HG03469 (cell line): ENCODE data around the gene MOK.
"Not testable (repeated sequence)": the region's sequence is repeated elsewhere in the genome, so short reads cannot be mapped to it uniquely, and the experiment has no call there.

ENCODE experiments used
- ATAC-seq: cut with Tn5 transposase; IDR thresholded peaks from one replicate; pipeline ENCODE4 v1.9.1; 2021; ENCODE audit warnings: mild to moderate bottlenecking, moderate library complexity, moderate number of reproducible peaks; ENCODE audit not compliant: unreplicated experiment

Gene MOK

GRCh38 chr14:102249981-102250380 is 55.0 kb downstream of the MOK start:
- no peak for ATAC-seq

- ATAC-seq, result no peak
Observed at GRCh38 chr14:102249041-102249440, 55.9 kb downstream of the MOK start.

GRCh38 chr14:102248121-102248520 is 56.8 kb downstream of the MOK start:
- ATAC-seq, result no peak

DNA sequence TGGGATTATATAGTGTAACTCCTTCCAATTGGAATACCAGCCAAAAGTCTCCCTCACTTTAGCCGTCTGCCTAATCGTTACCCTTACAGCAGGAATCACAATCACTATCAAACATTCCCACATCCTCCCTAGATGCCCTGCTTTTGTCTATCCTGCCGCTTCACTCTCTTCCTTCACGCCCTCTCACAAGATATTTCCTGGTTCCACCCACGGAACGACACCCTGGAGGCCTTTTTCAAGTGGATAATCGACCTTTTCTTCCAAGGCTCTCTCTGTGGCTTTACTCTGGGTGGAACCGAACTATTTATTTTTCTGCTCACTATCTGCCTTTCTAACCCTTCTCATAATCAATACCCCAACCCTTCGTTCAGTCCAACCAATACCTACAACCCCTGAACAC is 58.9 kb downstream of the MOK start:
- no peak for ATAC-seq

- ATAC-seq, result not testable (repeated sequence)
Observed at GRCh38 chr14:102243795-102244194, 61.2 kb downstream of the MOK start.

- ATAC-seq, result no peak
Observed at GRCh38 chr14:102241147-102241546, 63.8 kb downstream of the MOK start.

- ATAC-seq, result not testable (repeated sequence)
Observed at GRCh38 chr14:102240481-102240880, 64.5 kb downstream of the MOK start.

- no peak for ATAC-seq
Observed at GRCh38 chr14:102239231-102239630, 65.7 kb downstream of the MOK start.

GRCh38 chr14:102238766-102239165 is 66.2 kb downstream of the MOK start:
- no peak for ATAC-seq

- no peak for ATAC-seq
Observed at GRCh38 chr14:102238131-102238530, 66.8 kb downstream of the MOK start.

DNA sequence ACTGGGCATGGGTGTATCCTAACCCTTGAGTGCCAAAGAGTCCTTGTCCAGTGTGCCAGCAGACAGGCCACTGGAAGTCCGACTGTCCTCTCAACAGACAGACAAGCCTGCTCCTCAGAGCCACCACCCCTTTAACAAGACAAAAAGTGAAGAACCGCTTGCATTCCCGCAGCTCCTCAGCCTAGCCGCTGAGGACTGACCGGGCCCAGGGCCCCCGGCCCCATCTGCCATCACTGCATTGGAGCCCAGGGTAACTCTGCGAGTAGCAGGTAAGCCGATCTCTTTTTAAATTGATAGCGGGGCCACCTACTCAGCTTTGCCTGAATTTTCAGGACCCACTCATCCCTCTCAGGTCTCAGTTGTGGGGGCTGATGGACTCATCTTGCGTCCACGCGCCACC is 68.9 kb downstream of the MOK start:
- ATAC-seq, result no peak

DNA sequence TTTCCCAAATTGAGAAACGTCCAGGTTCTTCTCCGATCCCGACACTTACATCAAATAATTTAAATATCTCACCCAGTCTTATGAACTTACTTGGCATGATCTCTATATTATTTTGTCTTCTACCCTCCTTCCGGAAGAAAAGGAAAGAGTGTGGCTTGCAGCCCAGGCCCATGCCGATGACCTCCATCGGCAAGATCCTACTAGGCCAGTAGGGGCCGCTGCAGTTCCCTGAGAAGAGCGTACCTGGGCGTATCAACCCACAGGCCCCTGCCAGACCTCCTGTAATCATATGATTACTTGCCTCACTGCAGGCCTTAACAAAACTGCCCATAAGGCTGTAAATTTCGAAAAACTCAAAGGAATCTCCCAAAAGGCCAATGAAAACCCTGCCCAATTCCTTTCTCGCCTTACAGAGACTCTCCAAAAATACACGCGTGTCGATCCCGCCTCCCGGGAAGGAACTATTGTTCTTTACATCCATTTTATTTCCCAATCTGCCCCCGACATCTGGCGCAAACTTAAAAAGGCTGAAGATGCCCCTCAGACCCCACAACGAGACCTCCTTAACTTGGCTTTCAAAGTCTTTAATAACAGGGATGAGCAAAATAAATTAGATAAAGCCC is 69.6 kb downstream of the MOK start:
- ATAC-seq, result no peak

DNA sequence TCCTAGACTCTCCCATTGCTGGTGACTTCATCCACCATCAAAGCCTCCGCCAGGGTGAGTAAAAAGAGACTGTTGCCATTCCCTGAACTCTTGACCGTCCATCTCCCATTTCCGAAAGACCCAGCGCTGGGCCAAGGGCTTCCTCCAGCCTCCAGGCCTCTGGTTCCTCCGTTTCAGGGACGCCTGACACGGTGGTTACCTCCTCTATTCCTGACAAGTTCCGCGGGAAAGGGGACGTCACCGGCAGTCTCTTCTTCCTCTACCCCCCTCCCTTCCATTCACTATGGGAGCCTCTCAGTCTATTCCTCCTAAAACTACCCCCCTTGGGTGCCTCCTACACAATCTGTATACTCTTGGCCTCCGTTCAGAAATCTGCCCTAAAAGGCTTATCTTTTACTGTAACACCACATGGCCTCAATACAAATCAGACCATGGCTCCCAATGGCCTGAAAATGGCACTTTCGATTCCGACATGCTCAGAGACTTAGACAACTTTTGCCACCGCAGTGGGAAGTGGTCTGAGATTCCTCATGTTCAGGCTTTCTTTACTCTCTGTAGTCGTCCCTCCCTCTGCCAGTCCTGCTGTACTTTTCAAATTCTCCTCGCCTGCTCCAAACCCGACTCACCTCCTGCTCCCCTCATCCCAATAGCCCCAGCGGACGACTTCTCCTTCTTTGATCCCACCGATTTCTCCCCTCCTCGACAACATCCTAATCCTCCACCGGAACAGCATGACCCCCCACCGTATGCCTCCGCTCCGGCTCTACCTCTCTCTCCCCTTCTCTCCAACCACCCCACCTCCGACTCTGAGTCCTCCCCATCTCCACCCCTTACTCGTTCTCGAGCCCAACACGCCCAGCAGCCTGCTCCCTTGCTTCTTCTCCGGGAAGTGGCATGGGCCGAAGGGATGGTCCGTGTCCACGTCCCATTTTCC is 70.4 kb downstream of the MOK start:
- ATAC-seq, result no peak

DNA sequence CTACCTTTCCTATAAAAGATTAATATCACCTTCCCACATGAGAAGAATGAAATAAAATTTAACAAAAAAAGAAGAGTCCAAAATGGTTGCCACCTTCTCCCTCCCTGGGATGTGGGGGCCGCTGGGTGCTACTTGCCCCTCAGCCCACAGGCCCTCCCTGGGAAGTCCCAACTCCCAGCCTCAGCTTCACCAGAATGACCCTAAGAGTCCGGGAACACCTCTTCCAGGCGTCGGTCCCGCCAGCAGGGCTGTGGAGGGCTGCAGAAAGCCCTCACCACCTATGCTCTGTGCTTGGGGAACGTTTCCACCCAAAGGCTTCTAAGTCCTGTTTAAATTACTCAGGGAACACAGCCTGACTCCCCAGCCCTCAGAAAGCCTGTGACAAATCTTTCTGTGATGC is 71.9 kb downstream of the MOK start:
- no peak for ATAC-seq

GRCh38 chr14:102232348-102232625 is 72.7 kb downstream of the MOK start:
- no peak for ATAC-seq

DNA sequence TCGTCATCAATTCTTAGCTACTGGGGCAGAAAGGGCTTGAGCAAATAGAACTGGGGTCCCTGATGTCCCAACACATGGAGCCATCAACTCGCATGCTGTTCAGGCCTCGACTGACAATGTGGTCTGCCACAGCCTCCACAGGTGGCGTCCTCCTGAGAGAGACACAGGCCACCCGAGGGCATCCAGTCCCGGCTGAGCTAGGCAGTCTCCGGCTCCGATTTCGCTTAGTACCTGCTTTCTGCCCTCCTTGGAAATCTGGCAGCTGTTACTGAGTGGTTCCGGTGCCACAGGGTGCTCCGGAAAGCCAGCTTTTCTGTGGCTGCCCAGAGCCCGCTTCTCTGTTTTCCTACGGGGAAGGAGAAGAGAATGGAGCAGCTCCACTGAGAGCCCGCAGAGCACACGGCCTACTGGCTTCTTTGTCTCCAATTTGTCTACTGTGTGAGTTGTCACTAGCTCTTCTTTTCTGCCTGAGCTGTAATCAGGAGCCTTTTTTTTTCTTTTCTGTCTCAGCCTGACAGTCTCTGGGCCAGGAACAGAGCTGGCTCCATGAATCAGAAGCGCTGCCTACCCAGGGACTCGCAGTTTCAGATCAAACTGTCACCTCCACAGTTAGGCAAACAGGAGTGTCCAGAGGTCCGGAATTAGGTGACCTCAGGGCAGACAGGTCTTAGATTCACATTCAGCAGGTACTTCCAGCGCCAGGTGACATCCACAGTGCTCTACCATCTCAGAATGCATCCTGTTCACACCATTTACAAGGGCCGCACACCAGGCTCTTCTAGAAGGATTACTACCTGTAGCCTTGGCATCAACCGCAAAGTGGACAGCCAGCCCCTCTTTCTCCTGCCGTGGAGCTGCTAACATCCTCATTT is 73.3 kb downstream of the MOK start:
- no peak for ATAC-seq

GRCh38 chr14:102230481-102231210 is 74.3 kb downstream of the MOK start:
- ATAC-seq, result no peak

DNA sequence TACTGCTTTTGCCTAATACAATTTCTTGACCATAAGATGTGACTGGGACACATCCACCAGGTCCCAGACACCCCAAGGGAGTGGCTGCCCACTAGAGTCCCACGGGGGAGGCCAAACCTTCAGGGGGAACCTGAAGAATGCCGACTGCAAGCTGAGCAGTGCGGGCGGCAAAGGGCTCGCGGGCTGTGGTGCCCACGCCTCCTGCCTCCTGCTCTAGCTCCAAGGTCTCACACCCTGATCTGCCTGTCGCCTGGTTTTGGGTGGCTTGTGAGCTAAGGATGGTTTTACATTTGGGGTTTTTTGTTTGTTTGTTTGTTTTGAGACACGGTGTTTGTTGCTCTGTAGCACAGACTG is 75.2 kb downstream of the MOK start:
- ATAC-seq, result no peak

DNA sequence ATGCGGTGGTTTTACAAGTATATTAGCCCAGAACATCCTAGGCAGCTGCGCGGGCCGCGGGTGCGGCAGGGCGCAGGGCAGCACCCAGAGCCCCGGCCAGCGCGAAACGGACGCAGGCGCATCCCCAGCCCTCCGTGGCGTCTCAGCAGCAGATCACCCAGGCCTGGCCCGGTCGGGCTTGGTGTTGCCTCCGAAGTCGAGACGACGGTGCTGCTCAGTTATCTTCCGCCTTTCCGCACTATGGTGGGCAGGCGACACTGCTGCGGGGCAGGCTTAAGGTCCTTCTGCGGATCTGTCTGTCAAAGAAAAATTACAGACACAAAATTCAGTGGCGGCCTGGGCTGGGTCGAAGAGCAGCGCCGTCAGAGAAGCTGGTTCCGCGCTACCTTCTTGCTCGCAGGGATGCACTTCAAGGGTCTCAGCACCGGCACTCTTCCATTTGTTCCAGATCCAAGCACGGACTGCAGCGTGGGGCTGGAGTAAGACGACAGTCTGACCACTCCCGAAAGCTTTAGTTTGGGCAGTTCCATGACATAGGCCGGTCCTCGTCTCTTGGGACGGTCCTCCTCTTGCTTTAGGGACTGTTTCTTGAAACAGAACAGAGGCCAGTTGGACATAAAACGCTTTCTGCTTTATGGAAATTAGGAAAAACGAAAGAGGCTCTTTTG is 75.8 kb downstream of the MOK start:
- no peak for ATAC-seq

DNA sequence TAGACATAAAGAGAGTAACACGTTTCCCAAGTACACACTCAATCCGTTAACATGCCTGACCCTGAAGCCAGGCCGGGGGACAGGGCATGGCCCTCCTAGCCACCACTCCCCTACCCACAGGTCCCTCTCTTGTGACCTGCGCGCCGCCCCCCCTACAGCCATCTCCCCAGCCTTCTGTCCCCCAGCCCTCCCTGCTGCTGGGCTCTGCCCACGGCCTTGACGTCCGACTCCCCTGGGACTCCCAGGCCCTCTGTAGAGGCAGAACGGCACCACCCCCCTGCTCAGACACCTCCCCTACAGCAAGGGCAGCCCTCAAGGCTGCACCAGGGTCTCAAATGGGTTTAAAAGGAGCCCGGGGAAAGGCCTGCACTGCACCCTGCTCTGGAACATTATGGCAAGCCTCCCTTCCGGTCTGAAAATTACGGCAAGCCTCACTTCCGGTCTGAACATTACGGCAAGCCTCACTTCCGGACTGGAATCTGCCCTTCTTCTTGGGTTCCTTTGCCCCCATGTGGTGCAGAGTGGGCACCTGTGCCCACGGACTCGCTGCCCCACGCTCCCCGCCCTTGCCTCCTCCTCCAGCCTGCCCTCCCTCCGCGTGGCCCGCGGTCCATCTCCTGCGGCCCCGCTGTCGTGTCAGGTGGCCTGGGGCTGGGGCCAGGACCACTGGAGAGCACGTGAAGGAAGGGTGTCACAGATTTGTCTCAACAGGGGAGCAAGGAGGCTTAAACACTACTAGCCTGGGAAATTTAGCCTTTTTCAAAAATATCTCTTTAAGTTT is 77.6 kb downstream of the MOK start:
- no peak for ATAC-seq
